Glutamatergic neuron (in vitro differentiated cells): ENCODE data around the gene TDRD7. TPM values are rescaled to one million over a fixed set of nuclear protein-coding genes. Genes with fewer than 3 reads are reported as not detected.

Source experiments
- DNase-seq: peaks from one replicate; pipeline ENCODE4 v3.0.0; 2022
- H3K27ac Mint-ChIP-seq: one replicate; pipeline ENCODE4 v1.8.0; 2020; ENCODE audit warnings: mild to moderate bottlenecking, mixed read lengths, inconsistent platforms; ENCODE audit not compliant: unreplicated experiment
- H3K27me3 Mint-ChIP-seq: one replicate; pipeline ENCODE4 v1.8.0; 2020; ENCODE audit warnings: mild to moderate bottlenecking, moderate library complexity, mixed read lengths, inconsistent platforms; ENCODE audit not compliant: unreplicated experiment
- H3K36me3 Mint-ChIP-seq: one replicate; pipeline ENCODE4 v1.8.0; 2020; ENCODE audit warnings: mild to moderate bottlenecking, mixed read lengths, inconsistent platforms; ENCODE audit not compliant: unreplicated experiment
- H3K4me1 Mint-ChIP-seq: one replicate; pipeline ENCODE4 v1.8.0; 2020; ENCODE audit warnings: mild to moderate bottlenecking, low read depth, mixed read lengths, inconsistent platforms; ENCODE audit not compliant: unreplicated experiment
- H3K4me3 Mint-ChIP-seq: one replicate; pipeline ENCODE4 v1.8.0; 2020; ENCODE audit warnings: mild to moderate bottlenecking, mixed read lengths, inconsistent platforms; ENCODE audit not compliant: unreplicated experiment
- H3K9me3 Mint-ChIP-seq: one replicate; pipeline ENCODE4 v1.8.0; 2020; ENCODE audit warnings: mild to moderate bottlenecking, moderate library complexity, mixed read lengths, inconsistent platforms; ENCODE audit not compliant: unreplicated experiment
- CTCF ChIP-seq: fragments of 200-600 bp; sonication (generic); IDR thresholded peaks from one replicate; pipeline ENCODE4 v1.5.0; 2021; ENCODE audit not compliant: partially characterized antibody, unreplicated experiment
- total RNA-seq: library from RNA; stranded (reverse); fragmentation: NEBNext Ultra II Directional; extraction: Animal tissue kit (Norgen Biotek cat#: 25700); gene quantifications from one replicate; pipeline ENCODE4 v1.2.1, GENCODE V29; 2021; ENCODE audit not compliant: unreplicated experiment

The TDRD7 gene
- total RNA-seq, 1 donor from 2014 or later = 1.4 TPM

GRCh38 chr9:97512966-97513560, 101.2 kb downstream of the TDRD7 start:
- Mint-ChIP-seq H3K27me3 (peaks cover 4% of the 10 kb centered on the region), H3K36me3 (no peaks in the 10 kb centered on the region), H3K4me3 (no peak overlapping the region), H3K4me1 (no peaks in the 10 kb centered on the region), H3K9me3 (peaks cover 1% of the 10 kb centered on the region), H3K27ac (no peak overlapping the region)
- no peak for TF ChIP-seq CTCF
- DNase-seq = no peak

DNA sequence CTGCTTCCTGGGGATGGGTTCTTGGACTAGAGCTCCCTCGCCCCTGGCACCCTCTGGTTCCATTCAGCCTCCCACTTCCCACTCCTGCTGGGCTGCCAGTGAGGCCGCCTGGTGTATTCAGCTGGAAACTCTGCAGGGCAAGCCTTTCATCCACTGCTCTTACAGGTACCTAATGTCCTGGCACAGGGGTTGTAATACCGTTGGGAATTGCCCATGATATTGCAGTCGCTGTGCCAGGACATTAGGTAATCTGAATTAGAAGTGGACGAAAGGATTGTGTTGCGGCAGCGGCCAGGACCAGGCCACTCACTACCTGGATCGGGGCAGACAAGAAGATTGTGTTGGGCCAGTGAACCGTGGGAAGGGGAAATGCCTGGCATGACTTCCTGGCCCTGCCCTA, 102.6 kb downstream of the TDRD7 start:
- Mint-ChIP-seq H3K27ac (no peak overlapping the region), H3K4me1 (no peaks in the 10 kb centered on the region), H3K36me3 (no peaks in the 10 kb centered on the region), H3K9me3 (peaks cover 1% of the 10 kb centered on the region), H3K4me3 (no peak overlapping the region), H3K27me3 (peaks cover 6% of the 10 kb centered on the region)
- no peak for TF ChIP-seq CTCF
- DNase-seq = no peak

- no peak overlapping the region for H3K4me3 Mint-ChIP-seq
- TF ChIP-seq CTCF = no peak
- no peak for DNase-seq
- no peaks in the 10 kb centered on the region for H3K4me1 Mint-ChIP-seq
- peaks cover 6% of the 10 kb centered on the region for H3K27me3 Mint-ChIP-seq
- H3K27ac Mint-ChIP-seq = no peak overlapping the region
- H3K36me3 Mint-ChIP-seq = no peaks in the 10 kb centered on the region
- peaks cover 1% of the 10 kb centered on the region for H3K9me3 Mint-ChIP-seq
These were observed 103.8 kb downstream of the TDRD7 start for GRCh38 chr9:97515662-97516061.

DNA sequence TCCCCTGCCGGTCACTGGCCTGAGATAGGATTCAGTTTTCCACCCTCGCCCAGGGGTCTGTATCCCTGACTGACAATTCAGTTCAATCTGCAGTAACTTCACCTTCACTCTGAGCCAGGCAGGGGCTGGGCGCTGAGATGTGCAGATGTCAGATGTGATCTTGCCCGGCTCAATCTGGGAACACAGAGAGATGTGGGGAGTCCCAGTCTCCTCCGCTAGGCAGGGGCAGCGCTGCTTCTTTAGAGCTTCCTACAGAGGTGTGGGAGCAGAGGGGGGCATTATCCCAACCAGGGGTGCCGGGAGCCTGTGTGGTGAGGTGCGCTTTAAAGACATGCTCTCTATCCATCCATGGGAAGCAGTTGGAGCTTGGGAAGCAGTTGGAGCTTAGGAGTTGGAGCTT, 104.2 kb downstream of the TDRD7 start:
- Mint-ChIP-seq H3K4me1 (no peaks in the 10 kb centered on the region), H3K27ac (no peak overlapping the region), H3K27me3 (peaks cover 7% of the 10 kb centered on the region), H3K4me3 (no peak overlapping the region), H3K9me3 (peaks cover 1% of the 10 kb centered on the region), H3K36me3 (no peaks in the 10 kb centered on the region)
- TF ChIP-seq CTCF = no peak
- DNase-seq = no peak

DNA sequence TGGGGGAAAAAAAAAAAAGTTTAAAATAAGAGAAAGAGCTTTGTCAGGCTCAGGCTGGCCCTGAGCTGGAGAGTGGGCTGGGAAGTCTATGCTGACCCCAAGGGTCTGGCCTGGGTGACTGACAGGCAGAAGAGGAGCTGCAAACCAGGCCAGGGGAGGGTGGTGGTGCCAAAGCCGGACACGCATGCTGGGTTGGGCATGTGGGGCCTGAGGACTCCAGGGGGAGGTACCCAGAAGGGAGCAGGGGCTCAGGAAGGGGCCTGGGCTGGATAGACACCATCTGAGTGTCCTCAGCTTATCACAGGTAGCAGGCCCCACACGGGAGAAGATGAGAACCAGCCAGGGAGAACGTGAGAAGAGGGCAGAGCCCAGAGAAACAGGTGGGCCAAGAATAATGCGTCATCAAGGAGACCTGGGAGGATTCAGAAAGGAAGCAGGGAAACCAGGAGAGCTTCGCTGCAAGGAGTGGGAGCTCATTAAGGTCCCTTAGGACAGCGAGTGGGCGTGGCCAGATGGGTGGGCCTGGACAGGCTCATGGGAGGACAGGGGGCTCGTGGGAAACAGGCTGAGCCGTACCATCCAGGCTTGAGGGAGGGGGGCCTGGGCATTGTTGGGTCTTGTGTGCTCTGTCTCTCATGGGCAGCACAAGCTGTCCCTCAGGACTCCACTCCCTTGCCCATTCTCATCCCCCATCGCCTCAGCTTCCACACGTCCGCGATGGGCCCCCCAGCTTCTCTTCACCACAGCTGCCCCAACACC, 105.6 kb downstream of the TDRD7 start:
- Mint-ChIP-seq H3K9me3 (peaks cover 1% of the 10 kb centered on the region), H3K27ac (no peak overlapping the region), H3K4me3 (no peak overlapping the region), H3K4me1 (no peaks in the 10 kb centered on the region), H3K27me3 (peaks cover 7% of the 10 kb centered on the region), H3K36me3 (no peaks in the 10 kb centered on the region)
- TF ChIP-seq CTCF = no peak
- DNase-seq = no peak
